ENCODE data around the gene KCTD6.

DNA sequence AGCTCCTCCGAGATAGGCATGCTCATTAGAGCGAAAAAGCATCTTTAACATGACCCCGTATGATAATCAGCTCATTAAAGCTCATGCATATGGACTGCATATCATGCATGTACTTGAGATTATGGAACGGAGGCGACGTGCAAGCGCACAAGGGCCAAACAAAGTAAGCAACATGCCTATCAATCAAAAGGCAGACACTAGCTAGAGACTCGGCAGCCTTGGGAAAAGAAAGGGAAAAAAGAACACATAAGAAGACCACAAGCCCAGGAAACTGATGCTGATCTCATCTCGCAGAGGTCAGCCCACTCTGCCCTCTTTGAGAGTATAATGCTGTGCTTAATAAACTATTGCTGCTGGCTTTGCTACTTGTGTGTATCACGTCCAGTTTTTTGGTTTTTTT is 47.7 kb downstream of the KCTD6 start:
- TF ChIP-seq, protein P1, sequence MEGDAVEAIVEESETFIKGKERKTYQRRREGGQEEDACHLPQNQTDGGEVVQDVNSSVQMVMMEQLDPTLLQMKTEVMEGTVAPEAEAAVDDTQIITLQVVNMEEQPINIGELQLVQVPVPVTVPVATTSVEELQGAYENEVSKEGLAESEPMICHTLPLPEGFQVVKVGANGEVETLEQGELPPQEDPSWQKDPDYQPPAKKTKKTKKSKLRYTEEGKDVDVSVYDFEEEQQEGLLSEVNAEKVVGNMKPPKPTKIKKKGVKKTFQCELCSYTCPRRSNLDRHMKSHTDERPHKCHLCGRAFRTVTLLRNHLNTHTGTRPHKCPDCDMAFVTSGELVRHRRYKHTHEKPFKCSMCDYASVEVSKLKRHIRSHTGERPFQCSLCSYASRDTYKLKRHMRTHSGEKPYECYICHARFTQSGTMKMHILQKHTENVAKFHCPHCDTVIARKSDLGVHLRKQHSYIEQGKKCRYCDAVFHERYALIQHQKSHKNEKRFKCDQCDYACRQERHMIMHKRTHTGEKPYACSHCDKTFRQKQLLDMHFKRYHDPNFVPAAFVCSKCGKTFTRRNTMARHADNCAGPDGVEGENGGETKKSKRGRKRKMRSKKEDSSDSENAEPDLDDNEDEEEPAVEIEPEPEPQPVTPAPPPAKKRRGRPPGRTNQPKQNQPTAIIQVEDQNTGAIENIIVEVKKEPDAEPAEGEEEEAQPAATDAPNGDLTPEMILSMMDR (IDR thresholded peaks at IDR 0.05): no peak
- no peak for TF ChIP-seq ZFX (IDR thresholded peaks at IDR 0.05; ENCODE audit: borderline replicate concordance)

Data from 22Rv1 (cell line).